Measurements from ENCODE around the gene ATF3.
"Not testable (repeated sequence)": the region's sequence is repeated elsewhere in the genome, so short reads cannot be mapped to it uniquely, and the experiment has no call there.

Gene ATF3

GRCh38 chr1:212629450-212630157 lies 21.0 kb downstream of the ATF3 start:
- no peak for FAIRE-seq

GRCh38 chr1:212630158-212630900 lies 21.8 kb downstream of the ATF3 start:
- FAIRE-seq, result no peak

- no peak for FAIRE-seq
Observed at GRCh38 chr1:212633161-212633560, 24.6 kb downstream of the ATF3 start.

- FAIRE-seq, result no peak
Observed at GRCh38 chr1:212634252-212634651, 25.7 kb downstream of the ATF3 start.

- FAIRE-seq, result no peak
Observed at GRCh38 chr1:212635141-212635631, 26.6 kb downstream of the ATF3 start.

- no peak for FAIRE-seq
Observed at GRCh38 chr1:212637902-212638301, 29.3 kb downstream of the ATF3 start.

GRCh38 chr1:212638492-212639151 lies 30.1 kb downstream of the ATF3 start:
- FAIRE-seq, result no peak

- FAIRE-seq, result not testable (repeated sequence)
Observed at GRCh38 chr1:212639524-212639923, 31.0 kb downstream of the ATF3 start.

- FAIRE-seq, result no peak
Observed at GRCh38 chr1:212640223-212640878, 31.8 kb downstream of the ATF3 start.

GRCh38 chr1:212641956-212642355 lies 33.4 kb downstream of the ATF3 start:
- no peak for FAIRE-seq

- FAIRE-seq, result no peak
Observed at GRCh38 chr1:212643877-212644276, 35.3 kb downstream of the ATF3 start.

GRCh38 chr1:212644866-212645545 lies 36.4 kb downstream of the ATF3 start:
- no peak for FAIRE-seq

- no peak for FAIRE-seq
Observed at GRCh38 chr1:212645546-212646543, 37.3 kb downstream of the ATF3 start.

GRCh38 chr1:212646588-212646987 lies 38.0 kb downstream of the ATF3 start:
- no peak for FAIRE-seq

GRCh38 chr1:212647004-212647403 lies 38.4 kb downstream of the ATF3 start:
- no peak for FAIRE-seq

- FAIRE-seq, result no peak
Observed at GRCh38 chr1:212648431-212648830, 39.9 kb downstream of the ATF3 start.

- no peak for FAIRE-seq
Observed at GRCh38 chr1:212649020-212649419, 40.5 kb downstream of the ATF3 start.

GRCh38 chr1:212650228-212650627 lies 41.7 kb downstream of the ATF3 start:
- FAIRE-seq, result no peak

- FAIRE-seq, result no peak
Observed at GRCh38 chr1:212651521-212651920, 43.0 kb downstream of the ATF3 start.

- no peak for FAIRE-seq
Observed at GRCh38 chr1:212651977-212652376, 43.4 kb downstream of the ATF3 start.

GRCh38 chr1:212652609-212653008 lies 44.0 kb downstream of the ATF3 start:
- FAIRE-seq, result no peak
